SH-SY5Y (cell line): ENCODE measurements around the gene PSG5.

Source experiments
- GATA2 ChIP-seq: IDR thresholded peaks from 2 replicates; pipeline ENCODE4 v1.6.1; 2011; ENCODE audit warnings: mild to moderate bottlenecking, low read depth, low read length
- GATA3 ChIP-seq: IDR thresholded peaks from 2 replicates; pipeline ENCODE4 v1.6.1; 2011; ENCODE audit warnings: low read depth, mild to moderate bottlenecking, low read length, moderate library complexity

DNA sequence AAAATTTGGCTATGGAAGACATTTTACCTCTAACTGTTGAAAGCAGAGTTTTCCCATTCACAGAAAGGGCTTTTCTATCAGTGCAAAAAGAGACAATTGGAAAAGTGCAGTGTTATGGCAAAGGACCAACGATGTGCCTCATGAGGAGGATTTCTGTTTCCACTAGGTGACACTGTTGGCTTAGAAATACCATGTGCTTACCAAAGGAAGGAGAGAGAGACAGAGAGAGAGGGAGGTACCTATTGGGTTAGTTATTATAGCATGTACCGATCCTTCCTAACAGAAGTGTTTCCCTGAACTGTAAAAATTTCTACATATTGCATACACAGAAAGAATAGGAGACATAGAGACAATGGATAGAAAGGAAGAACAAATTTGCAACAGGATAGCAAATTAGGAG is 43.0 kb upstream of the PSG5 start:
- TF ChIP-seq GATA2 (no peak), GATA3 (no peak)
